Nephron progenitor cell (in vitro differentiated cells): ENCODE results near the gene NFIX.
"Not testable (repeated sequence)": the region's sequence is repeated elsewhere in the genome, so short reads cannot be mapped to it uniquely, and the experiment has no call there.

Experiments used
- DNase-seq: peaks from one replicate; pipeline ENCODE4 v3.0.0; 2021
- H3K27ac Mint-ChIP-seq: 2 replicates; pipeline ENCODE4 v1.8.0; 2021; ENCODE audit warnings: mild to moderate bottlenecking, moderate library complexity, mixed read lengths
- H3K27me3 Mint-ChIP-seq: 2 replicates; pipeline ENCODE4 v1.8.0; 2021; ENCODE audit warnings: mild to moderate bottlenecking, low read depth, mixed read lengths; ENCODE audit not compliant: poor library complexity
- H3K36me3 Mint-ChIP-seq: 2 replicates; pipeline ENCODE4 v1.8.0; 2021; ENCODE audit warnings: low read depth, mixed read lengths
- H3K4me1 Mint-ChIP-seq: 2 replicates; pipeline ENCODE4 v1.8.0; 2021; ENCODE audit warnings: mixed read lengths
- H3K4me3 Mint-ChIP-seq: 2 replicates; pipeline ENCODE4 v1.8.0; 2021; ENCODE audit warnings: mild to moderate bottlenecking, moderate library complexity, mixed read lengths
- H3K9me3 Mint-ChIP-seq: 2 replicates; pipeline ENCODE4 v1.8.0; 2021; ENCODE audit warnings: mild to moderate bottlenecking, moderate library complexity, mixed read lengths
- CTCF ChIP-seq: fragments of 200-600 bp; sonication (generic); IDR thresholded peaks from 2 replicates; pipeline ENCODE4 v1.5.0; 2021; ENCODE audit warnings: antibody characterized with exemption

Gene NFIX

GRCh38 chr19:12953799-12954611 lies 41.3 kb upstream of the NFIX start:
- peaks cover 37% of the 10 kb centered on the region for H3K36me3 Mint-ChIP-seq
- no peaks in the 10 kb centered on the region for H3K9me3 Mint-ChIP-seq
- no peak for TF ChIP-seq CTCF
- no peaks in the 10 kb centered on the region for H3K27me3 Mint-ChIP-seq
- H3K27ac Mint-ChIP-seq = peak overlapping the region; percentile 93
- H3K4me3 Mint-ChIP-seq = peak overlapping the region; percentile 25
- DNase-seq = no peak
- peaks cover 39% of the 10 kb centered on the region for H3K4me1 Mint-ChIP-seq

- Mint-ChIP-seq H3K4me1 (peaks cover 39% of the 10 kb centered on the region), H3K4me3 (peak overlapping the region; percentile 25), H3K36me3 (peaks cover 35% of the 10 kb centered on the region), H3K27ac (peak overlapping the region; percentile 93), H3K27me3 (no peaks in the 10 kb centered on the region), H3K9me3 (no peaks in the 10 kb centered on the region)
- no peak for DNase-seq
- no peak for TF ChIP-seq CTCF
Observed at GRCh38 chr19:12954612-12954962, 40.7 kb upstream of the NFIX start.

- H3K9me3 Mint-ChIP-seq, DNase-seq, H3K27me3 Mint-ChIP-seq: not testable (repeated sequence)
- Mint-ChIP-seq H3K27ac (peak overlapping the region; percentile 97), H3K4me3 (peak overlapping the region; percentile 88), H3K36me3 (peaks cover 25% of the 10 kb centered on the region), H3K4me1 (peaks cover 29% of the 10 kb centered on the region)
Observed at GRCh38 chr19:12955575-12955974, 39.7 kb upstream of the NFIX start.

- H3K4me1 Mint-ChIP-seq = peaks cover 27% of the 10 kb centered on the region
- H3K9me3 Mint-ChIP-seq = peaks cover 8% of the 10 kb centered on the region
- peak overlapping the region; percentile 97 for H3K27ac Mint-ChIP-seq
- peaks cover 21% of the 10 kb centered on the region for H3K36me3 Mint-ChIP-seq
- no peak for DNase-seq
- H3K4me3 Mint-ChIP-seq = peak overlapping the region; percentile 88
- H3K27me3 Mint-ChIP-seq = peaks cover 7% of the 10 kb centered on the region
- TF ChIP-seq CTCF = no peak
Observed at GRCh38 chr19:12955996-12956395, 39.3 kb upstream of the NFIX start.

- peak within 1 kb of the TSS; percentile 88 for H3K4me3 Mint-ChIP-seq
- H3K27ac Mint-ChIP-seq = peak within 1 kb of the TSS; percentile 97
- H3K27me3 Mint-ChIP-seq = peaks cover 7% of the 10 kb centered on the region
- peaks cover 8% of the 10 kb centered on the region for H3K9me3 Mint-ChIP-seq
- H3K36me3 Mint-ChIP-seq = peaks cover 14% of the 10 kb centered on the region
- TF ChIP-seq CTCF = no peak
- H3K4me1 Mint-ChIP-seq = peaks cover 27% of the 10 kb centered on the region
- peak; percentile 76 for DNase-seq
Observed at GRCh38 chr19:12956446-12957388, 38.6 kb upstream of the NFIX start, which contains the start of gene GADD45GIP1. TSS of gene GADD45GIP1 (minus strand) at chr19:12957223. CDS start at chr19:12957212, 11 bp downstream.

GRCh38 chr19:12957389-12957952 lies 37.8 kb upstream of the NFIX start:
- Mint-ChIP-seq H3K4me1 (peaks cover 27% of the 10 kb centered on the region), H3K9me3 (peaks cover 13% of the 10 kb centered on the region), H3K4me3 (peak overlapping the region; percentile 83), H3K36me3 (peaks cover 11% of the 10 kb centered on the region)
- H3K27ac Mint-ChIP-seq, H3K27me3 Mint-ChIP-seq, DNase-seq: not testable (repeated sequence)
